ENCODE results near the gene FAM149A.

FAM149A gene

GRCh38 chr4:186132577-186133242 is 28.2 kb downstream of the FAM149A start:
- Histone ChIP-seq H3K36me3 (ENCODE audit: control insufficient read depth in 5 of 5, insufficient read depth in 5 of 5, low read length in 5 of 5) (no peaks in the 10 kb centered on the region), H3K27me3 (ENCODE audit: control insufficient read depth in 5 of 5, insufficient read depth in 4 of 5, low read length in 5 of 5) (no peaks in the 10 kb centered on the region), H3K27ac (ENCODE audit: low read depth, low read length) (no peak overlapping the region), H3K9me3 (ENCODE audit: control insufficient read depth in 5 of 5, low read length in 5 of 5) (no peaks in the 10 kb centered on the region), H3K9ac (ENCODE audit: low read length in 5 of 5) (no peak overlapping the region), H3K4me1 (ENCODE audit: control insufficient read depth in 5 of 5, insufficient read depth in 5 of 5, low read length in 5 of 5) (peaks cover 0 to 4% (median 2%) of the 10 kb centered on the region in 5 donors), H3K4me3 (ENCODE audit: low read depth in 1 of 5, low read length in 5 of 5) (no peak overlapping the region)

- Histone ChIP-seq H3K4me3 (ENCODE audit: low read depth in 1 of 5, low read length in 5 of 5) (no peak overlapping the region), H3K27me3 (ENCODE audit: control insufficient read depth in 5 of 5, insufficient read depth in 4 of 5, low read length in 5 of 5) (no peaks in the 10 kb centered on the region), H3K9me3 (ENCODE audit: control insufficient read depth in 5 of 5, low read length in 5 of 5) (no peaks in the 10 kb centered on the region), H3K4me1 (ENCODE audit: control insufficient read depth in 5 of 5, insufficient read depth in 5 of 5, low read length in 5 of 5) (peaks cover 0 to 4% (median 2%) of the 10 kb centered on the region in 5 donors), H3K36me3 (ENCODE audit: control insufficient read depth in 5 of 5, insufficient read depth in 5 of 5, low read length in 5 of 5) (no peaks in the 10 kb centered on the region), H3K27ac (ENCODE audit: low read depth, low read length) (no peak overlapping the region), H3K9ac (ENCODE audit: low read length in 5 of 5) (no peak overlapping the region)
Observed at GRCh38 chr4:186134257-186134656, 29.8 kb downstream of the FAM149A start.

- Histone ChIP-seq H3K9me3 (ENCODE audit: control insufficient read depth in 5 of 5, low read length in 5 of 5) (no peaks in the 10 kb centered on the region), H3K36me3 (ENCODE audit: control insufficient read depth in 5 of 5, insufficient read depth in 5 of 5, low read length in 5 of 5) (no peaks in the 10 kb centered on the region), H3K27me3 (ENCODE audit: control insufficient read depth in 5 of 5, insufficient read depth in 4 of 5, low read length in 5 of 5) (no peaks in the 10 kb centered on the region), H3K4me1 (ENCODE audit: control insufficient read depth in 5 of 5, insufficient read depth in 5 of 5, low read length in 5 of 5) (peaks cover 0 to 4% (median 2%) of the 10 kb centered on the region in 5 donors), H3K4me3 (ENCODE audit: low read depth in 1 of 5, low read length in 5 of 5) (no peak overlapping the region), H3K27ac (ENCODE audit: low read depth, low read length) (no peak overlapping the region), H3K9ac (ENCODE audit: low read length in 5 of 5) (no peak overlapping the region)
Observed at GRCh38 chr4:186134861-186135260, 30.4 kb downstream of the FAM149A start.

- Histone ChIP-seq H3K4me1 (ENCODE audit: control insufficient read depth in 5 of 5, insufficient read depth in 5 of 5, low read length in 5 of 5) (peaks cover 0 to 4% (median 2%) of the 10 kb centered on the region in 5 donors), H3K36me3 (ENCODE audit: control insufficient read depth in 5 of 5, insufficient read depth in 5 of 5, low read length in 5 of 5) (no peaks in the 10 kb centered on the region), H3K27ac (ENCODE audit: low read depth, low read length) (no peak overlapping the region), H3K27me3 (ENCODE audit: control insufficient read depth in 5 of 5, insufficient read depth in 4 of 5, low read length in 5 of 5) (no peaks in the 10 kb centered on the region), H3K9ac (ENCODE audit: low read length in 5 of 5) (no peak overlapping the region), H3K4me3 (ENCODE audit: low read depth in 1 of 5, low read length in 5 of 5) (peak overlapping the region; percentile 49 to 66 (median 57)), H3K9me3 (ENCODE audit: control insufficient read depth in 5 of 5, low read length in 5 of 5) (no peaks in the 10 kb centered on the region)
Observed at GRCh38 chr4:186137196-186137794, 32.8 kb downstream of the FAM149A start.

GRCh38 chr4:186144198-186144945 is 39.9 kb downstream of the FAM149A start:
- Histone ChIP-seq H3K9ac (ENCODE audit: low read length in 5 of 5) (peak overlapping the region in 2 of 5 donors; percentile 64 to 69), H3K9me3 (ENCODE audit: control insufficient read depth in 5 of 5, low read length in 5 of 5) (no peaks in the 10 kb centered on the region), H3K4me3 (ENCODE audit: low read depth in 1 of 5, low read length in 5 of 5) (peak overlapping the region; percentile 68 to 83 (median 80)), H3K36me3 (ENCODE audit: control insufficient read depth in 5 of 5, insufficient read depth in 5 of 5, low read length in 5 of 5) (no peaks in the 10 kb centered on the region), H3K27ac (ENCODE audit: low read depth, low read length) (no peak overlapping the region), H3K27me3 (ENCODE audit: control insufficient read depth in 5 of 5, insufficient read depth in 4 of 5, low read length in 5 of 5) (peaks cover 0 to 3% (median 0%) of the 10 kb centered on the region in 5 donors), H3K4me1 (ENCODE audit: control insufficient read depth in 5 of 5, insufficient read depth in 5 of 5, low read length in 5 of 5) (peaks cover 5 to 27% (median 20%) of the 10 kb centered on the region in 5 donors)

GRCh38 chr4:186144946-186145569 is 40.6 kb downstream of the FAM149A start:
- Histone ChIP-seq H3K9ac (ENCODE audit: low read length in 5 of 5) (peak overlapping the region; percentile 29 to 71 (median 63)), H3K27ac (ENCODE audit: low read depth, low read length) (peak overlapping the region; percentile 69), H3K4me1 (ENCODE audit: control insufficient read depth in 5 of 5, insufficient read depth in 5 of 5, low read length in 5 of 5) (peaks cover 8 to 34% (median 27%) of the 10 kb centered on the region in 5 donors), H3K9me3 (ENCODE audit: control insufficient read depth in 5 of 5, low read length in 5 of 5) (no peaks in the 10 kb centered on the region), H3K36me3 (ENCODE audit: control insufficient read depth in 5 of 5, insufficient read depth in 5 of 5, low read length in 5 of 5) (no peaks in the 10 kb centered on the region), H3K4me3 (ENCODE audit: low read depth in 1 of 5, low read length in 5 of 5) (peak overlapping the region; percentile 68 to 91 (median 77)), H3K27me3 (ENCODE audit: control insufficient read depth in 5 of 5, insufficient read depth in 4 of 5, low read length in 5 of 5) (peaks cover 0 to 3% (median 0%) of the 10 kb centered on the region in 5 donors)

GRCh38 chr4:186146458-186146857 is 42.0 kb downstream of the FAM149A start:
- no peak overlapping the region for H3K4me3 ChIP-seq (ENCODE audit: low read depth in 1 of 5, low read length in 5 of 5)

GRCh38 chr4:186148336-186148975 is 44.0 kb downstream of the FAM149A start:
- H3K27me3 ChIP-seq (ENCODE audit: control insufficient read depth in 5 of 5, insufficient read depth in 4 of 5, low read length in 5 of 5): peaks cover 0 to 3% (median 0%) of the 10 kb centered on the region in 5 donors
- no peak overlapping the region for H3K9ac ChIP-seq (ENCODE audit: low read length in 5 of 5)
- peaks cover 8 to 35% (median 28%) of the 10 kb centered on the region in 5 donors for H3K4me1 ChIP-seq (ENCODE audit: control insufficient read depth in 5 of 5, insufficient read depth in 5 of 5, low read length in 5 of 5)
- H3K9me3 ChIP-seq (ENCODE audit: control insufficient read depth in 5 of 5, low read length in 5 of 5): no peaks in the 10 kb centered on the region
- H3K4me3 ChIP-seq (ENCODE audit: low read depth in 1 of 5, low read length in 5 of 5): no peak overlapping the region
- H3K27ac ChIP-seq (ENCODE audit: low read depth, low read length): no peak overlapping the region
- H3K36me3 ChIP-seq (ENCODE audit: control insufficient read depth in 5 of 5, insufficient read depth in 5 of 5, low read length in 5 of 5): peaks cover 0 to 7% (median 4%) of the 10 kb centered on the region in 5 donors

More at GRCh38 chr4:186146458-186146857, 42.0 kb downstream of the FAM149A start:
- Histone ChIP-seq H3K27ac (ENCODE audit: low read depth, low read length) (no peak overlapping the region), H3K4me1 (ENCODE audit: control insufficient read depth in 5 of 5, insufficient read depth in 5 of 5, low read length in 5 of 5) (peaks cover 8 to 35% (median 28%) of the 10 kb centered on the region in 5 donors), H3K9ac (ENCODE audit: low read length in 5 of 5) (no peak overlapping the region), H3K9me3 (ENCODE audit: control insufficient read depth in 5 of 5, low read length in 5 of 5) (no peaks in the 10 kb centered on the region), H3K27me3 (ENCODE audit: control insufficient read depth in 5 of 5, insufficient read depth in 4 of 5, low read length in 5 of 5) (peaks cover 0 to 3% (median 0%) of the 10 kb centered on the region in 5 donors), H3K36me3 (ENCODE audit: control insufficient read depth in 5 of 5, insufficient read depth in 5 of 5, low read length in 5 of 5) (no peaks in the 10 kb centered on the region)

GRCh38 chr4:186149872-186150271 is 45.4 kb downstream of the FAM149A start:
- Histone ChIP-seq H3K9me3 (ENCODE audit: control insufficient read depth in 5 of 5, low read length in 5 of 5) (no peaks in the 10 kb centered on the region), H3K27ac (ENCODE audit: low read depth, low read length) (no peak overlapping the region), H3K9ac (ENCODE audit: low read length in 5 of 5) (peak overlapping the region in 3 of 5 donors; percentile 19 to 57 (median 27)), H3K4me1 (ENCODE audit: control insufficient read depth in 5 of 5, insufficient read depth in 5 of 5, low read length in 5 of 5) (peaks cover 6 to 27% (median 20%) of the 10 kb centered on the region in 5 donors), H3K36me3 (ENCODE audit: control insufficient read depth in 5 of 5, insufficient read depth in 5 of 5, low read length in 5 of 5) (peaks cover 0 to 12% (median 5%) of the 10 kb centered on the region in 5 donors), H3K4me3 (ENCODE audit: low read depth in 1 of 5, low read length in 5 of 5) (peak overlapping the region; percentile 45 to 68 (median 60)), H3K27me3 (ENCODE audit: control insufficient read depth in 5 of 5, insufficient read depth in 4 of 5, low read length in 5 of 5) (no peaks in the 10 kb centered on the region)

Data from subcutaneous abdominal adipose tissue (tissue), 5 donors.